GM18867 (cell line): Measurements from ENCODE around the gene SAMD3.
"Not testable (repeated sequence)": the region's sequence is repeated elsewhere in the genome, so short reads cannot be mapped to it uniquely, and the experiment has no call there.

Source experiments
- ATAC-seq: cut with Tn5 transposase; IDR thresholded peaks from one replicate; pipeline ENCODE4 v1.9.1; 2021; ENCODE audit warnings: mild to moderate bottlenecking, moderate library complexity; ENCODE audit not compliant: unreplicated experiment

SAMD3 gene

GRCh38 chr6:130222775-130223174, at the start of gene SAMD3:
Gene SAMD3, minus strand, starts transcription at chr6:130222951. Its CDS starts 7,678 bp downstream, at chr6:130215273.
- ATAC-seq: no peak

GRCh38 chr6:130269969-130270635, 47.4 kb upstream of the SAMD3 start:
- ATAC-seq: peak; percentile 98

GRCh38 chr6:130265553-130265952, 42.8 kb upstream of the SAMD3 start:
- ATAC-seq: not testable (repeated sequence)

GRCh38 chr6:130262008-130262407, 39.3 kb upstream of the SAMD3 start:
- no peak for ATAC-seq

GRCh38 chr6:130261558-130261957, 38.8 kb upstream of the SAMD3 start:
- not testable (repeated sequence) for ATAC-seq

- peak; percentile 53 for ATAC-seq
Measured at GRCh38 chr6:130260614-130261241, 38.0 kb upstream of the SAMD3 start.

GRCh38 chr6:130260050-130260462, 37.3 kb upstream of the SAMD3 start:
- ATAC-seq: peak; percentile 64

- ATAC-seq: peak; percentile 34
Measured at GRCh38 chr6:130259557-130259956, 36.8 kb upstream of the SAMD3 start.

- no peak for ATAC-seq
Measured at GRCh38 chr6:130259140-130259539, 36.4 kb upstream of the SAMD3 start.

- no peak for ATAC-seq
Measured at GRCh38 chr6:130252527-130253237, 29.9 kb upstream of the SAMD3 start.

GRCh38 chr6:130245267-130245666, 22.5 kb upstream of the SAMD3 start:
- no peak for ATAC-seq

GRCh38 chr6:130244728-130245127, 22.0 kb upstream of the SAMD3 start:
- ATAC-seq: no peak

- no peak for ATAC-seq
Measured at GRCh38 chr6:130240232-130240631, 17.5 kb upstream of the SAMD3 start.

GRCh38 chr6:130239755-130240154, 17.0 kb upstream of the SAMD3 start:
- ATAC-seq: no peak

- no peak for ATAC-seq
Measured at GRCh38 chr6:130233330-130233729, 10.6 kb upstream of the SAMD3 start.

GRCh38 chr6:130230531-130230930, 7.8 kb upstream of the SAMD3 start:
- not testable (repeated sequence) for ATAC-seq

- no peak for ATAC-seq
Measured at GRCh38 chr6:130229645-130230044, 6.9 kb upstream of the SAMD3 start.

- ATAC-seq: peak; percentile 98
Measured at GRCh38 chr6:130223508-130223907, 757 bp upstream of the SAMD3 start.

- no peak for ATAC-seq
Measured at GRCh38 chr6:130218134-130218533, 4.6 kb downstream of the SAMD3 start.

GRCh38 chr6:130216620-130217019, 6.1 kb downstream of the SAMD3 start:
- no peak for ATAC-seq

- peak; percentile 83 for ATAC-seq
Measured at GRCh38 chr6:130215526-130215925, 7.2 kb downstream of the SAMD3 start.
